ENCODE data around the gene DLGAP4.
"Not testable (repeated sequence)": the region's sequence is repeated elsewhere in the genome, so short reads cannot be mapped to it uniquely, and the experiment has no call there.

DLGAP4 gene

DNA sequence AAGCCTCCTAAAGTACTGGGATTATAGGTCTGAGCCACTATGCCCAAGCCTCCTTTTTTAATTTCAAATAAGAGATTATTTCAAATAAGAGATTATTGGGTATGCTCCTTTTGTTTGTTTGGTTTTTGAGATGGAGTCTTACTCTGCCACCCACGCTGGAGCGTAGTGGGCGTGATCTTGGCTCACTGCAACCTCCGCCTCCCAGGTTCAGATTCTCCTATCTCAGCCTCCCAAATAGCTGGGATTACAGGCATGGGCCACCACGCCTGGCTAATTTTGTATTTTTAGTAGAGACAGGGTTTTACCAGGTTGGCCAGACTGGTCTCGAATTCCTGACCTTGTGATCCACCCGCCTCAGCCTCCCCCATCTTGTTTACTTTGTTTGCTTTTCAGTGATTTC lies 216.3 kb downstream of the DLGAP4 start:
- Histone ChIP-seq H3K4me1 (ENCODE audit: insufficient read depth, low read length) (peaks cover 44% of the 10 kb centered on the region), H3K36me3 (ENCODE audit: insufficient read depth, low read length) (peaks cover 49% of the 10 kb centered on the region)
- not testable (repeated sequence) for H3K27me3 ChIP-seq (ENCODE audit: control insufficient read depth in 1 of 2, insufficient read depth in 2 of 2, low read length in 2 of 2); H3K4me3 ChIP-seq (ENCODE audit: low read depth in 1 of 2, low read length in 2 of 2); H3K9ac ChIP-seq (ENCODE audit: low read length); H3K27ac ChIP-seq (ENCODE audit: low read depth, low read length); H3K9me3 ChIP-seq (ENCODE audit: low read length)

DNA sequence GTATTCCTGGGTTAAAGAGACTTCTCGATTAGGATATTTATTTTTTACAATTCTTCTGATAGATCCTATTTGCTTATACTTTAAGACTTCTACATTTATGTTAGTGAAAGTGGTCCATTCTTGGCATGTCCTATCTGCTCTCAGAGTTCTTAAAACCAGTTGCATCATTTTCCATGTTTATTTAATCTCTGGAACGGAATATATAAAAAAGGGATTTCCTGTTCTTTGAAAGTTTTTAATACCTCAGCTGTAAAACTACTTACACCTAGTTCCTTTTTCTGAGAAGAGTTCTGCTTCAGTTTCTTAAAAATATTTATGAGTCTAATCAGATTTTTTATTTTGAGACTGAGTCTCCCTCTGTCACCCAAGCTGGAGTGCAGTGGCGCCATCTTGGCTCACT lies 217.2 kb downstream of the DLGAP4 start:
- H3K9ac ChIP-seq (ENCODE audit: low read length) = no peak overlapping the region
- peaks cover 50% of the 10 kb centered on the region for H3K4me1 ChIP-seq (ENCODE audit: insufficient read depth, low read length)
- peaks cover 48% of the 10 kb centered on the region for H3K36me3 ChIP-seq (ENCODE audit: insufficient read depth, low read length)
- H3K27ac ChIP-seq (ENCODE audit: low read depth, low read length) = no peak overlapping the region
- no peaks in the 10 kb centered on the region for H3K9me3 ChIP-seq (ENCODE audit: low read length)
- H3K4me3 ChIP-seq (ENCODE audit: low read depth in 1 of 2, low read length in 2 of 2) = no peak overlapping the region
- H3K27me3 ChIP-seq (ENCODE audit: control insufficient read depth in 1 of 2, insufficient read depth in 2 of 2, low read length in 2 of 2) = no peaks in the 10 kb centered on the region

DNA sequence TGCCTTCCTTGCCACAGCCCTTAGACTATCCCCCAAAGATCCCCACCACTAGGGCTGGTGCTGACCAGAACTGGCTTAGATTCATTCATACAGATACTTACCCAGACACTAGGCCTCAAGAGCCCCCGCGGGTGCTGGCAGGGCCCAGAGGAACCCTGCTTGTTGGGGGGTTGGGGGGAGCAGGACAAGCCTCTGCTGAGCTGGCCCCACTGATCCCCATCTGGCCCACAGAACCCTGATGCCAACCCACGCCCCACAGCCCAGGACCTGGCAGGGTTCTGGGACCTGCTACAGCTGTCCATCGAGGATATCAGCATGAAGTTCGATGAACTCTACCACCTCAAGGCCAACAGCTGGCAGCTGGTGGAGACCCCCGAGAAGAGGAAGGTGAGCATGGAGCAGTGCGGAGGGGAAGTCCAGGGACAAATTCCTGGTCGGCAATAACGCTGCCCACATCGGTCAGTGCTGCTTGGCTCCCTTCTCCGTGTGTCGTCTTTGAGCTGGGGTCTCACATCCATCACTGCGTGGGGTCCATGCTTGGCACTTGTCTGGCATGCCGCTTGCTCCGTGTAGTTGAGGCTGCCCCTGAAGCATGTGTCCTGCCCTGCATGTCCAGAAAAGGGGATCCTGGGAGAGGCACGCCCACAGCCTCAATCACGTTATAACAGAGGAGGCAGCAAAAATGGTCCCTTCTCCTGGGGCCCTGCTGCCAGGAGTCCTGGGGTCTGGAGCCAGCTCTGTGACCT lies 219.7 kb downstream of the DLGAP4 start:
- Histone ChIP-seq H3K4me3 (ENCODE audit: low read depth in 1 of 2, low read length in 2 of 2) (no peak overlapping the region), H3K27me3 (ENCODE audit: control insufficient read depth in 1 of 2, insufficient read depth in 2 of 2, low read length in 2 of 2) (no peaks in the 10 kb centered on the region), H3K9me3 (ENCODE audit: low read length) (no peaks in the 10 kb centered on the region), H3K27ac (ENCODE audit: low read depth, low read length) (peak overlapping the region; percentile 43), H3K4me1 (ENCODE audit: insufficient read depth, low read length) (peaks cover 50% of the 10 kb centered on the region), H3K9ac (ENCODE audit: low read length) (peak overlapping the region; percentile 20), H3K36me3 (ENCODE audit: insufficient read depth, low read length) (peaks cover 44% of the 10 kb centered on the region)

DNA sequence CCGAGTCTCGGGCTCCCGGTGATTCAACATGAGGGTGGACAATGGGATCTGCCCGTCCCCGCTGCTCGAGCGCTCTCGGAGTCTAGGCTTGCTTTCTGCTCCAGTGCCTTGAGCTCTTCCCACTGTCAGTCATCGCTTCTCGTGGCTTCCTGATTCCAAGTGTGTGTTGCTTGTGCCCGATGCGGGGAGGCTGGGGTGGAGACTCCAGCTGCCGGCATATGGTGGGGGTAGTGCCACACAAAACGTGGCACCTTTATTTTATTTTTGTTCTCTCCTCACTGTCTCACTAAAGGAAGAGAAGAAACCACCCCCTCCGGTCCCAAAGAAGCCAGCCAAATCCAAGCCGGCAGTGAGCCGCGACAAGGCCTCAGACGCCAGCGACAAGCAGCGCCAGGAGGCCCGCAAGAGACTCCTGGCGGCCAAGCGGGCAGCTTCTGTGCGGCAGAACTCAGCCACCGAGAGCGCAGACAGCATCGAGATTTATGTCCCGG lies 220.4 kb downstream of the DLGAP4 start:
- Histone ChIP-seq H3K9me3 (ENCODE audit: low read length) (no peaks in the 10 kb centered on the region), H3K27ac (ENCODE audit: low read depth, low read length) (peak overlapping the region; percentile 73), H3K36me3 (ENCODE audit: insufficient read depth, low read length) (peaks cover 44% of the 10 kb centered on the region), H3K9ac (ENCODE audit: low read length) (peak overlapping the region; percentile 20), H3K27me3 (ENCODE audit: control insufficient read depth in 1 of 2, insufficient read depth in 2 of 2, low read length in 2 of 2) (no peaks in the 10 kb centered on the region), H3K4me1 (ENCODE audit: insufficient read depth, low read length) (peaks cover 48% of the 10 kb centered on the region), H3K4me3 (ENCODE audit: low read depth in 1 of 2, low read length in 2 of 2) (no peak overlapping the region)

DNA sequence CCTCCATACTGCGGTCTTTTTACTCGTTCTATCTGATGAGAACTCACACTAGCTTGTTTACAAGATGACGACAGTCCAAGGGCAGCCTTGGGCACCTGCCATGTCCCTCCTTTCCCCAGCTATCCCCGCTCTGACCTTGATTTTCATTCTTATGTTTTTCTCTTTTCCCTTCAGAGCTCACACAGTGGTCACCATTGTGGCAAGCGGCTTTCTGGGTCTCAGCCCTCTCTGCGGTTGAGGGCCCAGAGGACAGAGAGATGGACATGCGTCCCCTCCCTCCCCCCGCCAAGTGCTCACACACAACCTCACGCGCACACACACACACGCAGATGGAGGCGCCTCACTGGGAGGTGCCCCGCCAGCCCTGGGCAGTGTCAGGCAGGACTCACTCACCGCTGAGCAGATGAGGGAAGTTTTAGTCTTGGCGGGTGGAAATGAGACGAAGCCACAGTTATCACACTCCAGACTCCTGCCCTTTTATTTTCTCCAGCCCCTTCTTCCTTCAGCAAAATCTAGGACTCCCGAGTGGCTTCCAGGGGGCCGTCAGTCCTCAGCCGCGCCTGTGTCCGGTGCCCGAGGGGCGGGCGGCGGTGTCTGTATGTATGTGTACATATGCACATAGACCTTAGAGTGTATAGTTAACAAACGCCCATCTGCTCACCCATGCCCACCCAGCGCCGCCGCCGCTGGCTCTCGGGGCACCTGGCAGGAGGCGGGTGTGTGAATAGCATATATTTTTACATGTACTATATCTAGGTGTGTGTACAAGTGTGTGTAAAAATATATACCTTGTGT lies 221.4 kb downstream of the DLGAP4 start:
- H3K4me3 ChIP-seq (ENCODE audit: low read depth in 1 of 2, low read length in 2 of 2) = no peak overlapping the region
- peak overlapping the region; percentile 73 for H3K27ac ChIP-seq (ENCODE audit: low read depth, low read length)
- no peaks in the 10 kb centered on the region for H3K27me3 ChIP-seq (ENCODE audit: control insufficient read depth in 1 of 2, insufficient read depth in 2 of 2, low read length in 2 of 2)
- peaks cover 44% of the 10 kb centered on the region for H3K36me3 ChIP-seq (ENCODE audit: insufficient read depth, low read length)
- H3K4me1 ChIP-seq (ENCODE audit: insufficient read depth, low read length) = peaks cover 43% of the 10 kb centered on the region
- no peaks in the 10 kb centered on the region for H3K9me3 ChIP-seq (ENCODE audit: low read length)
- no peak overlapping the region for H3K9ac ChIP-seq (ENCODE audit: low read length)

DNA sequence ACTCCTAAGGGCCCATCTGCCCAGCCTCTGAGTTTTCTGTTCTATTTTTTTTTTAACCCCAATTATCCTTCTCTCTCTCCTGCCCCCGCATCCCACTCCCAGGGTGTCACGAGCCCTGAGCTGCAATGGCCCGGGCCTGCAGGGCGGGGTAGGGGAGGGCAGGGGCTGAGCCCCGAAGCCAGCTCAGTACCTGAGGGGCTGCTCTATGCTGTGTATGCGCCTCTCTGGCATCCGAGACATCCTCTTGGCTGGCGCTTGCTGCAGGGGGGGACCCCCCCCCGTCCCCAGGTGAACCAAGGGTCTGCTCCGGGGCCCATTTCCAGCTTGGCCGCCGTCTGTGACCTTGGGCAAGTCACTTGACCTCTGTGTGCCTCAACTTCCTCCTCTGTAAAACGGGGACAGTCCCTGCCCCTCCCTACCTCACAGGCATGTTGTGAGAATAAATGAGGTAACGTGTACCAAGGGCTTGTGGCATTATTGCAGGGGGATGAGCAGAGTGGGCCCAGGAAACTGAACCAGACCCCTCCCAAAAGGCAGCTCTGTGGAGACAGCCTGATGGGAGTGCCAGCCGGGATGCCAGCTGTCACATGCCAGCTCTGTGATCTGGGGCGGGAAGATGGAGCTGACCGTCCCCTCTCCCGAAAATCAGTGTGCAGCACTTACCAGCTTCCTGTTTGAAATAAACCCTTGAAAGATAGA lies 222.2 kb downstream of the DLGAP4 start:
- H3K9me3 ChIP-seq (ENCODE audit: low read length) = no peaks in the 10 kb centered on the region
- H3K27ac ChIP-seq (ENCODE audit: low read depth, low read length) = peak overlapping the region; percentile 73
- peaks cover 35% of the 10 kb centered on the region for H3K4me1 ChIP-seq (ENCODE audit: insufficient read depth, low read length)
- H3K27me3 ChIP-seq (ENCODE audit: control insufficient read depth in 1 of 2, insufficient read depth in 2 of 2, low read length in 2 of 2) = no peaks in the 10 kb centered on the region
- peaks cover 37% of the 10 kb centered on the region for H3K36me3 ChIP-seq (ENCODE audit: insufficient read depth, low read length)
- H3K9ac ChIP-seq (ENCODE audit: low read length) = no peak overlapping the region
- H3K4me3 ChIP-seq (ENCODE audit: low read depth in 1 of 2, low read length in 2 of 2) = no peak overlapping the region

DNA sequence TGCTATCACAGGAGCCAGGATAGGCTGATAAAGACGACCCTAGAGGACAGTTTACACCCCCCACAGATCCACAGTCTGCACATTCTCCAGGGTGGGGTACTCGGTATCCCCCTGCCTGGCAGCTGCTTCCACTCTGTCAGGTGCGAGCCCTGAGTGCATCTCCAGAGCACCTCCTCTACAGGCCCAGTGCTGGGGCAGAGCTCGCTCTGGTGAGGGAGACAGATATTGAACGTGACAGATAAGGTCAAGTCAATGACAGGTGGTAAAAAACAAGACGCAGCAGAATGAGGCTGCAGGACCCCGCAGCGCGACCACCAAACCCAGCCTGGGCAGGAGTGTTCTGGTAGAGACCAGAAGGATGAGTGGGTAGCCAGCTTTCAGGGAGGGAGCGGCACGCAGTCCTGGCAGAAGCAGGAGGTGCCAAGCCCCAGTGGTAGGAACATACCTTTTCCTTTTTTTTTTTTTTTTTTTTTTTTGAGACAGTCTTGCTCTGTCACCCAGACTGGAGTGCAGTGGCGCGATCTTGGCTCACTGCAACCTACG lies 222.8 kb downstream of the DLGAP4 start:
- peaks cover 29% of the 10 kb centered on the region for H3K4me1 ChIP-seq (ENCODE audit: insufficient read depth, low read length)
- H3K9me3 ChIP-seq (ENCODE audit: low read length) = no peaks in the 10 kb centered on the region
- no peak overlapping the region for H3K4me3 ChIP-seq (ENCODE audit: low read depth in 1 of 2, low read length in 2 of 2)
- no peaks in the 10 kb centered on the region for H3K27me3 ChIP-seq (ENCODE audit: control insufficient read depth in 1 of 2, insufficient read depth in 2 of 2, low read length in 2 of 2)
- H3K27ac ChIP-seq (ENCODE audit: low read depth, low read length) = no peak overlapping the region
- peaks cover 33% of the 10 kb centered on the region for H3K36me3 ChIP-seq (ENCODE audit: insufficient read depth, low read length)
- no peak overlapping the region for H3K9ac ChIP-seq (ENCODE audit: low read length)

DNA sequence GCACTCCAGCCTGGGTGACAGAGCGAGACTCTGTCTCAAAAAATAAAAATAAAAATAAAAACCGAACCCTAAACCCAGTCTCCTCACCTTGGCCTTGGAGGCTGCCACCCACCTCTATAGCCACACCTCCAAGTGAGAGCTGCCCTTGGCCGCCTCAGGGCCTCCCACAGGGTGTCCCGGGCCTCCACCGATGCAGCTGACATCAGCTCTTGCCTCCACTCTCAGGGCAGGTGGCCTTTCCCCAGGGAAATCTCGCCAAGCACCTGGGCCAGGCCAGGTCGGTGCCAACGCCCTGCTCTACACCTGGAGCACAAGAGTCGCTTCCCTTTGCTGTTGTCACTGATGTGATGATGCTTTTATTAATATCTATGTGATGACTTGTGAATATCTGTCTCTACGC lies 226.2 kb downstream of the DLGAP4 start:
- Histone ChIP-seq H3K36me3 (ENCODE audit: insufficient read depth, low read length) (peaks cover 4% of the 10 kb centered on the region), H3K9me3 (ENCODE audit: low read length) (no peaks in the 10 kb centered on the region), H3K4me3 (ENCODE audit: low read depth in 1 of 2, low read length in 2 of 2) (no peak overlapping the region), H3K27ac (ENCODE audit: low read depth, low read length) (no peak overlapping the region), H3K27me3 (ENCODE audit: control insufficient read depth in 1 of 2, insufficient read depth in 2 of 2, low read length in 2 of 2) (no peaks in the 10 kb centered on the region), H3K9ac (ENCODE audit: low read length) (no peak overlapping the region), H3K4me1 (ENCODE audit: insufficient read depth, low read length) (peaks cover 7% of the 10 kb centered on the region)

DNA sequence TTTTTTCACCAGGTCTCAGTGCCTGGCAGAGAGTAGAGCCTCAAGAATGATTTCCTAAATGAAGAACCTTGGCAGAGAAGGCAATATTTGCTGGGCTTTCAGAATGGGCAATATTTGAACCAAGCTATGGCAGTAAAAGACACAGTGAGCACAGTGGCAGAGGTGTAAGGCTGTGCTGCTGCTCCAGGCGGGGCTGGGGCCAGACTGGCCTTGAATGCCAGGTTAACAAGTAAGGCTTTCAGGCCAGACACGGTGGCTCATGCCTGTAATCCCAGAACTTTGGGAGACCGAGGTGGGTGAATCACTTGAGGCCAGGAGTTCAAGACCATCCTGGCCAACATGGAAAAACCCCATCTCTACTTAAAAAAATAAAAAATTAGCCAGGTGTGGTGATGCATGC lies 226.7 kb downstream of the DLGAP4 start:
- Histone ChIP-seq H3K4me1 (ENCODE audit: insufficient read depth, low read length) (peaks cover 2% of the 10 kb centered on the region), H3K27ac (ENCODE audit: low read depth, low read length) (no peak overlapping the region), H3K9ac (ENCODE audit: low read length) (no peak overlapping the region), H3K4me3 (ENCODE audit: low read depth in 1 of 2, low read length in 2 of 2) (no peak overlapping the region), H3K36me3 (ENCODE audit: insufficient read depth, low read length) (no peaks in the 10 kb centered on the region), H3K9me3 (ENCODE audit: low read length) (no peaks in the 10 kb centered on the region), H3K27me3 (ENCODE audit: control insufficient read depth in 1 of 2, insufficient read depth in 2 of 2, low read length in 2 of 2) (no peaks in the 10 kb centered on the region)

DNA sequence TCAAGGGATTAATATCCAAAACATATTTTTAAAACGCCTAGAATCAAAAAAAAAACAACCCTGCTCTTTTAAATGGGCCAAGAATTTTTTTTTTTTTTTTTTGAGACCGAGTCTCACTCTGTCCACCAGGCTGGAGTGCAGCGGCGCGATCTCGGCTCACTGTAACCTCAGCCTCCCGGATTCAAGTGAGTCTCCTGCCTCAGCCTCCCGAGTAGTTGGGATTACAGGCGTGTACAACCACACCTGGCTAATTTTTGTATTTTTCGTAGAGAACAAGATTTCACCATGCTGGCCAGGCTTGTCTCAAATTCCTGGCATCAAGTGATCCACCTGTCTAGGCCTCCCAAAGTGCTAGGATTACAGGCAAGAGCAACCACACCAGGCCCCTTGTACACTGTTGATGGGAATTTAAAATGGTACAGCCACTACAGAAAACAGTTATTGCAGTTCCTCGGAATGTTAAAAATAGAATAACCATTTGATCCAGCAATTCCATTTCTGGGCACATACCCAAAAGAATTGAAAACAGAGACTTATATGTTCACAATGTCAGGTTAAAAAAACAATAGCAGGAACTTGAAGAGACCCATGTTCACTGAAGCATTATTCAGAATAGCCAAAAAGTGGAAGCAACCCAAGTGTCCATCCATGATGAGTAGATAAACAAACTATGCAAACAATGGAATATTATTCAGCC lies 232.0 kb downstream of the DLGAP4 start:
- peak overlapping the region; percentile 68 for H3K27ac ChIP-seq (ENCODE audit: low read depth, low read length)

More for the DNA sequence above, 232.0 kb downstream of the DLGAP4 start:
- H3K27me3 ChIP-seq (ENCODE audit: control insufficient read depth in 1 of 2, insufficient read depth in 2 of 2, low read length in 2 of 2) = no peaks in the 10 kb centered on the region
- no peak overlapping the region for H3K4me3 ChIP-seq (ENCODE audit: low read depth in 1 of 2, low read length in 2 of 2)
- H3K9ac ChIP-seq (ENCODE audit: low read length) = no peak overlapping the region
- H3K9me3 ChIP-seq (ENCODE audit: low read length) = no peaks in the 10 kb centered on the region
- peaks cover 7% of the 10 kb centered on the region for H3K4me1 ChIP-seq (ENCODE audit: insufficient read depth, low read length)
- peaks cover 10% of the 10 kb centered on the region for H3K36me3 ChIP-seq (ENCODE audit: insufficient read depth, low read length)
